Esophagus muscularis mucosa (tissue), 3 donors: ENCODE measurements around the gene VGLL4.

Experiments
- POLR2A ChIP-seq: fragments of 450-650 bp; IDR thresholded peaks from one replicate; pipeline ENCODE4 v1.6.1; 2017; ENCODE audit warnings: antibody characterized with exemption, moderate library complexity, mild to moderate bottlenecking, low read depth
- POLR2AphosphoS5 ChIP-seq, 2 donors: sonication (generic); formaldehyde crosslinking; IDR thresholded peaks; one replicate each; pipeline ENCODE4 v1.6.1; 2017; ENCODE audit warnings: antibody characterized with exemption in 2 of 2
- TF ChIP-seq, protein P1 (sequence below), 3 experiments: fragments of 200-600 bp in 2 of 3; fragments of 450-650 bp in 1 of 3; sonication (generic) in 2 of 3; IDR thresholded peaks; one replicate each; pipeline ENCODE4 v1.5.1; 2017 to 2019; ENCODE audit warnings: antibody characterized with exemption in 3 of 3, mild to moderate bottlenecking in 2 of 3, moderate library complexity in 1 of 3

DNA sequence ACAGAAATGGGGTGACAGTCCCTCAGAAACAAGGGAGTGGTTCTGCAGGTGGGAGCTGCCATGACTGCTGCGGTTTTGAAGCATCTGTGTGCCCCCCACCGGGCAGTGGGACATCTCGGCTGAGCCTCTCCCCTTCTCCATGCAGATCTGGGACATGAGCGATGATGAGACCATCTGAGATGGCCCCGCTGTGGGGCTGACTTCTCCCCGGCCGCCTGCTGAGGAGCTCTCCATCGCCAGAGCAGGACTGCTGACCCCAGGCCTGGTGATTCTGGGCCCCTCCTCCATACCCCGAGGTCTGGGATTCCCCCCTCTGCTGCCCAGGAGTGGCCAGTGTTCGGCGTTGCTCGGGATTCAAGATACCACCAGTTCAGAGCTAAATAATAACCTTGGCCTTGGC lies 89.0 kb downstream of the VGLL4 start:
- TF ChIP-seq, protein P1, sequence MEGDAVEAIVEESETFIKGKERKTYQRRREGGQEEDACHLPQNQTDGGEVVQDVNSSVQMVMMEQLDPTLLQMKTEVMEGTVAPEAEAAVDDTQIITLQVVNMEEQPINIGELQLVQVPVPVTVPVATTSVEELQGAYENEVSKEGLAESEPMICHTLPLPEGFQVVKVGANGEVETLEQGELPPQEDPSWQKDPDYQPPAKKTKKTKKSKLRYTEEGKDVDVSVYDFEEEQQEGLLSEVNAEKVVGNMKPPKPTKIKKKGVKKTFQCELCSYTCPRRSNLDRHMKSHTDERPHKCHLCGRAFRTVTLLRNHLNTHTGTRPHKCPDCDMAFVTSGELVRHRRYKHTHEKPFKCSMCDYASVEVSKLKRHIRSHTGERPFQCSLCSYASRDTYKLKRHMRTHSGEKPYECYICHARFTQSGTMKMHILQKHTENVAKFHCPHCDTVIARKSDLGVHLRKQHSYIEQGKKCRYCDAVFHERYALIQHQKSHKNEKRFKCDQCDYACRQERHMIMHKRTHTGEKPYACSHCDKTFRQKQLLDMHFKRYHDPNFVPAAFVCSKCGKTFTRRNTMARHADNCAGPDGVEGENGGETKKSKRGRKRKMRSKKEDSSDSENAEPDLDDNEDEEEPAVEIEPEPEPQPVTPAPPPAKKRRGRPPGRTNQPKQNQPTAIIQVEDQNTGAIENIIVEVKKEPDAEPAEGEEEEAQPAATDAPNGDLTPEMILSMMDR (IDR thresholded peaks at IDR 0.05): no peak
- TF ChIP-seq POLR2A (no peak), POLR2AphosphoS5 (IDR thresholded peaks at IDR 0.05) (no peak)
